HG03469 (cell line): Measurements from ENCODE around the gene OR1J4.
"Not testable (repeated sequence)": the region's sequence is repeated elsewhere in the genome, so short reads cannot be mapped to it uniquely, and the experiment has no call there.

ENCODE experiments used
- ATAC-seq: cut with Tn5 transposase; IDR thresholded peaks from one replicate; pipeline ENCODE4 v1.9.1; 2021; ENCODE audit warnings: mild to moderate bottlenecking, moderate library complexity, moderate number of reproducible peaks; ENCODE audit not compliant: unreplicated experiment

OR1J4 gene, protein sequence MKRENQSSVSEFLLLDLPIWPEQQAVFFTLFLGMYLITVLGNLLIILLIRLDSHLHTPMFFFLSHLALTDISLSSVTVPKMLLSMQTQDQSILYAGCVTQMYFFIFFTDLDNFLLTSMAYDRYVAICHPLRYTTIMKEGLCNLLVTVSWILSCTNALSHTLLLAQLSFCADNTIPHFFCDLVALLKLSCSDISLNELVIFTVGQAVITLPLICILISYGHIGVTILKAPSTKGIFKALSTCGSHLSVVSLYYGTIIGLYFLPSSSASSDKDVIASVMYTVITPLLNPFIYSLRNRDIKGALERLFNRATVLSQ

DNA sequence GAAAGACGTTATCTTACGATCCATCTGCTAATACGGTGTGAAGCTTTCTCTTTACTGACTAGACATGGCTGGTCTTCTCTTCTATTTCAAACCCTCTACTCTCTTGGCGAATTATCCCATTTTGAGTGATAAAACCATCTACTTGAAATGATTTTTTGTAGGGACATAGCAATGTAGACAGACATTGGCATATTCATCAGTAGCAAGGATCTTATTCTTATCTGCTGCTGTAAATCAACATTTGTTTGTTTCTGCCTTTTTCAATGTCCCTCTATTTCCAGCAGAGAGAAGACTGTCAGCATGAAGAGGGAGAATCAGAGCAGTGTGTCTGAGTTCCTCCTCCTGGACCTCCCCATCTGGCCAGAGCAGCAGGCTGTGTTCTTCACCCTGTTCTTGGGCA lies at the start of gene OR1J4:
Gene OR1J4 (plus strand): TSS at position 301 of the 400 bp plus-strand sequence. CDS start 0 bp downstream, at position 301.
- no peak for ATAC-seq

DNA sequence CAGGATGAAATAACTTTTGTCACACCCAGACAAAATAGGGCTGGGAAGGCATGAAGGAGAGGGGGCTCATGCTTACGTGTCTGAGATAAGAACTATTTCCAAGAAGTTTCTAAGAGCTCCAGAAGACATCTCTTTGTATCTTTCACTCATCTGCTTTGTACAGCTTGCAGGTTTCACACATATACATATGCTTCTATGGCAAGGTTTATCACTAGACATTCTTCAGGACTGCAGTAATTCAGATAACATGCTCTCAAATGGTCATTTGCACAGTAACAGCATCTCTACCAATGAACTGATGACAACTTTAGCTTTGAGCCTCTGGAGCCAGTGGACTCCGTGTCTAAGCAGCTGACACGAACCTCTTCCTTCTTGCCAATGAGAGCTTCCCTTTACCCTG lies 44.4 kb upstream of the OR1J4 start:
- no peak for ATAC-seq

DNA sequence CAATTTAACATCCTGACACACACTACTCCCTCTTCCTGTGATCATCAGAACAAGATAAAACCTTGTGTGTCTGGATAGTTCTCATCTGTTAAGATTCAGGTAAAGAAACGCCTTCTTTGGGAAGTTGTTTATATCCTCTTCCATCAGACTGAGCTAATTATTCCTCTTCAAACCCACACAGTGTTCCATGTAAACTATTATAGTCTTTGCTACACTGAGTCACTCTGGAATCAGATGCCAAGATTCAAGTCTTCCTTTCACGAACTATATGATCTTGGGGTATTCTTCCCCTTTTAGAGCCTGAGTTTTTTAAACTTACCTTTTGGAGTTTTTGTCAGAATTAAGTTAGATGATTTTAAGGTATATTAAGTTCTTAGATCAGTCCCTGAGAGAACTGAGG lies 43.2 kb upstream of the OR1J4 start:
- no peak for ATAC-seq

DNA sequence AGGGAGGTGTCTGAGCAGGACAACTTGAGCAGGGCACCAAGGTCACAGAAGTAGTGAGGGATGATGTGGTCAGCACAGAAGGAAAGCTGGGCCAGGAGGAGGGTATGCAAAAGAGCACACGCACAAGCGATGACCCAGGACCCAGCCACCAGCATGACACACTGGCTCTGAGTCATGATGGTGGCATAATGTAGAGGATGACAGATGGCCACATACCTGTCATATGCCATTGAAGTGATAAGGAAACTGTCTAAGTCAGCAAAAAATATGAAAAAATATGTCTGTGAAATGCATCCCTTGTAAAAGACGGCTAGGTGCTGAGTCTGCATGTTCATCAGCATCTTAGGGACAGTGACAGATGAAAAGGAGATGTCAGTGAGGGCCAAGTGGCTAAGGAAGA lies 41.6 kb upstream of the OR1J4 start:
- ATAC-seq: no peak

DNA sequence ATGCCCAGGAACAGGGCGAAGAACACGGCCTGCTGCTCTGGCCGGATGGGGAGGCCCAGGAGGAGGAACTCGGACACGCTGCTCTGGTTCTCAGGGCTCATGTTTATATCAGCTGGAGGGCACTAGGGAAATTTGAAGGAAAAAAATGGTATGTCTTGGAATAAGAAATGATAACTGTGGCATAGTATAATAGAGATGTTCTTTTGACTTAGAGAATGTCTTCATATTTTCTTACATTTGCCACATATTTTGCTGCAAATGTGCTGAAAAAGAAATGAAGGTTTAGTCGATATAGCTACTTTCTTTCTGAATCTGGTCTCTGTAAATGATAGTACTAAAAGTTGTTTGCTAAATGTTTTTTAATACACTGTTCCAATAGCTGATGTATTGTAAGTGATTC lies 41.1 kb upstream of the OR1J4 start, which contains the start of gene OR1J1:
Gene OR1J1 (minus strand): TSS at position 101 of the 400 bp plus-strand sequence. CDS start 0 bp downstream, at position 101.
- ATAC-seq: no peak

DNA sequence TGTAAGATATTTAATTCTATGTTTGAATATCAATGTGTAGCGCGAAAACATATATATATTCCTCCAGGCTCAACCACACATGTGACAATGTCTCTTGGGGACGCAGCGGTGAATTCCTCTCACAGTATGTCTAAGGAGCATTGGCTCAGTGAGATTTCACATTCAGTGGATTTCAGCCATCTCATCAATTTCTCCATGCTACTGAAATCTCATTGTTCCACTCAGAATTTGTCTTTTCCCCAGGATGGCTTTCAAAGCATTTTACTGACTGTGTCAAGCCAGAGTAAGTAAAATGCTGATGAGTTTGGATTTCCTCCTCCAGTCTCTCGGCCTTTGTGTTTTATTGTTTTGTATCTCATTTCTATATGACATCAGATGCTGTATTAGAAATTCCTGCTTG lies 39.9 kb upstream of the OR1J4 start:
- ATAC-seq: no peak

DNA sequence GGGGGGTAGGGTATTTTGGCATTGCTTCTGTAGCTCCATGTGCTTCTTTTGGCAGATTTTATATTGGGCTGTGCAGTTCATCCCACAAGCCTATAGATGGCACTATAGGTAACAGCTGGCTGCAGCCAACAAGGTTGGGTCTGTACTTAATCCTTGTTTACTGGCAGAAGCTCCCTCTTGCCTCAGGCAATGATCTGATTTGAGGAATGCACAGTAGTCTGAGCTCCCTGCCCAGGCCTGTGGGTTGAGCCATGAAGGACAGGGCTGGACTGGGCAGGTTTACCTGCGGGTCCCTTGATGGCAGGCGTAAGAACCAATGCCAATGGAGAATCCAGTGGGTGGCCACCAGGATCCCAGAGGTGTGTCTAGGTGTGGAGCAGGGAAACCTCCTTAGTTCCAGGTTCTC lies 20.1 kb upstream of the OR1J4 start:
- ATAC-seq: no peak

DNA sequence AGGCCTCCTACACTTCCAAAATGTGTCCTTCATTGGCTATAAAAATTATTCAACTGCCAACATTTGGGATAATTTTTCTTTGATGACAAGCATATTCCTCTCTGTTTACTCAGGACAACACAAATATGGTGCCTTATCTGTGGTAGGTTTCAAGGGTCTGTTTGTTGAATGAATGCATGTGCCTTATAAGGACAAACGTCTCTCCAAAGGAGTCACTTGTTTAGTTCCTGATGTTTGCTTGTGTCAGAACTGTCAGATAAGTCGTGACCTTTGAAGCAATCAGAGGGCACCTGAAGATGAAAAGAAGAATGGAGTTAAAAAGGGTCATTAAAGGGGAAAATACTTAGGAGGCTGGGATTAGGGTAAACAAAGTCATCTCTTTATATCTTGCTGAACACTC lies 12.0 kb upstream of the OR1J4 start:
- ATAC-seq: no peak

DNA sequence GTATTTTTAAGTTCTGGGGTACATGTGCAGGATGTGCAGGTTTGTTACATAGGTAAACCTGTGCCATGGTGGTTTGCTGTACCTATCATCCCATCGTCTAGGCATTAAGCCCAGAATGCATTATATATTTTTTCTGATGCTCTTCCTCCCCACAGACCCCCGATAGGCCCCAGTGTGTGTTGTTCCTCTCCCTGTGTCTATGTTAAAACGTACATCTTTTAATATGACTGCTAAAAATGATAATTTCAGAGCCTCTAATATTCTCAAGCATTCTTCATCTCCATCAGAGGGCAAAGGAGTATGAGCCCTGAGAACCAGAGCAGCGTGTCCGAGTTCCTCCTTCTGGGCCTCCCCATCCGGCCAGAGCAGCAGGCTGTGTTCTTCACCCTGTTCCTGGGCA lies 8.4 kb upstream of the OR1J4 start, which contains the start of gene OR1J2:
Gene OR1J2 (plus strand): TSS at position 301 of the 400 bp plus-strand sequence. CDS start 0 bp downstream, at position 301.
- ATAC-seq: no peak

DNA sequence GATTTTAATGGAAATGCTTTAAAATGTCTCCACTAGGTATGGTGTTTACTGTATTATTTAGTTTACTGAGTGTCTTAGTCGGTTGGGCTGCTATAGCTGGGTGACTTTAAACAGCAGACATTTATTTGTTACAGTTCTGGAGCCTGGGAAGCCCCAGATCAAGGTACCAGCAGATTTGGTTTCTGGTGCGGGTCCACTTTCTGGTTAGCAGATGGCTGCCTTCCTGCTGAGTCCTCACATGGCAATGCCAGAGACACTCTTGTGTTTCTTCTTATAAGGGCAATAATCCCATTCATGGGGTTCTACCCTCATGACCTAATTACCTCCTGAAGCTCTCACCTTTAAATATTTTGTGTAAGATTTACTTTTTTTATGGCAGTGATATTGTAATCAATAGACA lies 715 bp upstream of the OR1J4 start:
- no peak for ATAC-seq

DNA sequence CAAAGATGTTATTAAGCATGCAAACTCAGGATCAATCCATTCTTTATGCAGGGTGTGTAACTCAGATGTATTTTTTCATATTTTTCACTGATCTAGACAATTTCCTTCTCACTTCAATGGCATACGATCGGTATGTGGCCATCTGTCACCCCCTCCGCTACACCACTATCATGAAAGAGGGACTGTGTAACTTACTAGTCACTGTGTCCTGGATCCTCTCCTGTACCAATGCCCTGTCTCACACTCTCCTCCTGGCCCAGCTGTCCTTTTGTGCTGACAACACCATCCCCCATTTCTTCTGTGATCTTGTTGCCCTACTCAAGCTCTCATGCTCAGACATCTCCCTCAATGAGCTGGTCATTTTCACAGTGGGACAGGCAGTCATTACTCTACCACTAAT lies 435 bp downstream of the OR1J4 start:
- no peak for ATAC-seq

DNA sequence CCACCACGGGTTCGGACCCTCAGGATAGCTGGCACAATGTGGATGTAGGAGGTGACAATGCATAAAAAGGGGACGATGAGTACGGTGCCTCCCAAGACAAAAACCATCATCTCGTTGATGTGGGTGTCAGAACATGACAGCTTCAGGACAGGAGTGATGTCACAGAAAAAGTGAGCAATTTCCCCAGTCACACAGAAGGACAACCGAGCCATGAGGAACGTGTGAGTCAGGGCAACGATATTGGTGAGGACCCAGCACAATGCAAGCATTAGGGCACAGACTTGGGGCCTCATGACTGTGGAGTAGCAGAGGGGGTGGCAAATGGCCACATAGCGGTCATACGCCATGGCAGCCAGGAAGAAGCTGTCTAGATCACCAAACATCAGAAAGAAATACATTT lies 7.7 kb downstream of the OR1J4 start:
- no peak for ATAC-seq

DNA sequence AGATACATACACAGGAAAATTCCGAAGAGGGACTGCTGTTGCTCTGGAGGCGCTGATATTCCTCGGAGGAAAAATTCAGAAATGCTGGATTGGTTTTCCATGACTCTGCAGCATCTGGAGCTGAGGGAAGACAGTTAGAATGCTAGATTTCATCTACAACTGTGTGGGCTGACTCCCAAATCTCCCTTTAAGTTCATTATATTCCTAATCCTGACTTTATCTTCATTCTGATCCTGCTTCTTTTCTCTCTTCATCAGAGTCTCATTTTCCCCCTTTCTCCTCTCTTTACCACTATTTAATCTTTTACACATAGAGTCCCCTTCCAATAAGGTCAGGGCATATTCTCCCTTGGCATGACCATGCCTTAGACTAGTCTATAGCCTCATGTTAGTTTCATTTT lies 8.3 kb downstream of the OR1J4 start, which contains the start of gene OR1N1:
Gene OR1N1 (minus strand): TSS at position 101 of the 400 bp plus-strand sequence. CDS start 0 bp downstream, at position 101.
- ATAC-seq: no peak

DNA sequence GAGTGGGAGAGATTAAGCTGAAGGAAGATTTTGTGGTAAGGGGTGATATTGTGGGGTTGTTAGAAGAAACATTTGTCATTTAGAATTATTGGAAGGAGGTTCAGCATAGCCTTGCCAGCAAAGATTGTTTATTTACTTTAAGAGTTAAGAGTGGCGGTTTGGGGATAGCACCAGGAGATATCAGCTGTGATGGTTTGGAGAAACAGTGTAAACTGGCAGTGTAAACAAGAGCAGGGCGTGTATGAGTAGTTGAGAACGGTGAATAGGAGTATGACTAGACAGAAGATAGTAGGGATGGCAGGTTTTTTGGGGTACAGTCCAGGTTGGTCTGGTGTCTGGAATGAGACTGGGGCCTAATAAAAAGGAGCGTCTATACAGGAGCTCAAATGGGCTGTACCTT lies 12.2 kb downstream of the OR1J4 start:
- ATAC-seq: not testable (repeated sequence)

DNA sequence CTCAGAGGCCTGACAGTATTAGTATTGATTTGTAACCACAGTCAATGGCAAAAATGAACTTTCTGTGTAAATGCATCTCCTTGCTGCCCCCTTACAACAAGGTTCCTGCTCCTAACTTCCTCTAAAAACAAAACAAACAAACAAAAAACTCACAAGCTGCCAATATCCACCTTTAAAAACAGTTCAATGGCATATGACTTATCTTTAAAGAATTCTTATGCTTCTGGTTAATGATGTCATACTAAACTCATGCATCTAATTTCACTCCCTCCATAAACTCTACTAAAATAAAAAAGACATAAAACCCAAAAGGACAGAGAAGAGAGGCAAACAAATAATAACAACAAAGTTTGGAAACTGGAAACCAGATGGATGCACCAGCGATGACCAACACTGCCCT lies 17.2 kb downstream of the OR1J4 start:
- ATAC-seq: no peak

DNA sequence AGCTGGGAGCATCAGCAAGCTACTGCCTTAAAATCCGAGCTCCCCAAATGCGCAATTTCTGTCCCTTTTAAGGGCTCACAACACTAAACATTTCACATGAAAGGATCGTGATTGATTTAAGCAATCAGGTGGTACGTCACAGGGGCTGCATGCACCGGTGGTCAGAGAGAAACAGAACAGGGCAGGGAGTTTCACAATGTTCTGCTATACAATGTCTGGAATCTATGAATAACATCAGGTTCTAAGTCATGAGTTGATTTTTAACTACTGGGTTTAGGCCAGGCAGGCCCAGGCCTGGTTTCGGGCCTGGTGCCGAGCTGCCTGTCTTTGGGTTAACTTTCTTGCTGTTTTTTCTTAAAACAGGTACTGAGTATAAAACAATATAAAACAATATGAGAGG lies 18.1 kb downstream of the OR1J4 start:
- ATAC-seq: not testable (repeated sequence)

DNA sequence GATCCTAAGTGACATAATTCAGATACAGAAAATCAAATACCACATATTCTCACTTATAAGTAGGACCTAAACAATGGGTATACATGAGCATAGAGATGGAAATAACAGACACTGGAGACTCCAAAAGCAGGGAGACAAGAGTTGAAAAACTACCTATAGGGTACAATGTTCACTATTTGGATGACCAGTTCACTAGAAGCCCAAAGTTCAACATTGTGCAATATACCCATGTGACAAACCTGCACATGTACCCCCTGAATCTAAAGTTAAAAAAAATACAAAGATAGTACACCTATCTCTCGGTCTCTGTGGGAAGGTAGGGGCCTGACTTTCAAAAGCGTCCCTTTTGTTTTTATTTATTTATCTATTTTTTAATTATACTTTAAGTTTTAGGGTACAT lies 19.8 kb downstream of the OR1J4 start:
- ATAC-seq: no peak

DNA sequence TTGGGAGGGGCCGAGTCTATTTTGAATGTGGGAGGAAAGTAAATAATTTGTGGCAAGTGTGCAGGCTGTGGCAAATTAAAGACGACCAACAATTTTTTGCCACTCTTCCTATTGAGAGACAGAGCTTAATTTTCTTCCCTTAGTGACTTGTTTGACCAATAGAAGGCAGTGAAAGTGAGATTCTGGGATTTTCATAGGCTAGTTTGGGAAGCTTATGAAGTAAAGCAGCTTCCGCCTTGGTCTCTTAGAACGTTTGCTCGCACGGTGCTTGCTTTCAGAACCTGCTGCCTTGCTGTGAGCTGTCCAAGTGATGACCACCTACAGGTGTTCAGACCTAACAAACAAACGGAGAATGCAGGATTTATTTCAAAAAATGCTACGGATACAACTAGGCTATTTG lies 27.3 kb downstream of the OR1J4 start:
- ATAC-seq: no peak

DNA sequence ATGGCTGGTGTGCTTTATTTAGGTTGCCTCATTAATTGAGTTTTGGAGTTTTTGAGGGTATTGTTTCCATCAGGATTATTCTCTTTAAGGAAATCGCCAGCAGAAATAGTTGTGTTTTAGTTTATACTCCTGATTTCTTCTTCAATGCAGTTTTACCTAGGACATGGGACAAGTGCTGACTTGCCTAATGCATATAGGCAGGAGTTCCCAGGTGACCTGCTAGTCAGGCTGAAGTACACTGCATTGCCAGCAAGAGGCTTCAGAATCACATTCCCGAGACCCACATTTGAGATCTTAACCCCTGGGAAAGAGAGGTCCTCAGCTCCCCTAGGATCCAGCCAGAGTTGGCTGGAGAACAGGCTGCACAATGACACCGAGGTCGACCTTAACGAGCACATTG lies 32.4 kb downstream of the OR1J4 start:
- ATAC-seq: no peak

DNA sequence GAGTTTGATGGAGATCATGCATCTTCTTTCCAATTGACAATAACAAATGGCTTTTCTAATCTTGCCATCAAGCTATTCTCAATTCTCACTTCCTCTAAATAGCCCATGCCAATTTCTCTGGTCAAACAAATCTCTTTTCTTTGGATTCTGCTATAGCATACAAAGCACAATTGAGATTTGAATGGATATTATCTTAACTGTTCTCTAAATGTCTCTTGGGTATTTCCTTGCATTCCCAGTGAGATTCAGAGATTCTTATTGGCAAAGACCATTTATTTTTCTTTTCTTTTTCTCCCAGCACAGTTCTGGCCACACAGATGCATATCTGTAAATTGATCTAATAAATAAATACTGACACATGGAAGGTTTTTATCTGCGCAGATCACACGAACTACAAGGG lies 33.9 kb downstream of the OR1J4 start, which contains the start of gene OR1N2:
Gene OR1N2 (plus strand): TSS at position 301 of the 400 bp plus-strand sequence. CDS start 100 bp downstream, outside the sequence.
- no peak for ATAC-seq

DNA sequence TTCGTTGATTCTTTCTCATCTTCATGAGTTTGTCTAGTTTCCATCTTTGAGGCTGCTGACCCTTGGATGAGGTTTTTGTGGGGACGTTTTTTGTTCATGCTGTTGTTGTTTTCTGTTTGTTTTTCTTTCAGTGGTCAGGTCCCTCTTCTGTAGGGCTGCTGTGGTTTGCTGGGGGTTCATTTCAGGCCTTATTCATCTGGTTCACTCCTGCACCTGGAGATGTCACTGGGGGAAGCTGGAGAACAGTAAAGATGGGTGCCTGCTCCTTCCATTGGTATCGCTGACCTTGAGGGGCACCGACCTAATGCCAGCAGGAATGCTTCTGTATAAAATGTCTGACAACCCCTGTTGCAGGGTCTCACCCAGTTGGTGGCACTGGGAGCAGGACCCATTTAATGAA lies 42.5 kb downstream of the OR1J4 start:
- ATAC-seq: no peak

DNA sequence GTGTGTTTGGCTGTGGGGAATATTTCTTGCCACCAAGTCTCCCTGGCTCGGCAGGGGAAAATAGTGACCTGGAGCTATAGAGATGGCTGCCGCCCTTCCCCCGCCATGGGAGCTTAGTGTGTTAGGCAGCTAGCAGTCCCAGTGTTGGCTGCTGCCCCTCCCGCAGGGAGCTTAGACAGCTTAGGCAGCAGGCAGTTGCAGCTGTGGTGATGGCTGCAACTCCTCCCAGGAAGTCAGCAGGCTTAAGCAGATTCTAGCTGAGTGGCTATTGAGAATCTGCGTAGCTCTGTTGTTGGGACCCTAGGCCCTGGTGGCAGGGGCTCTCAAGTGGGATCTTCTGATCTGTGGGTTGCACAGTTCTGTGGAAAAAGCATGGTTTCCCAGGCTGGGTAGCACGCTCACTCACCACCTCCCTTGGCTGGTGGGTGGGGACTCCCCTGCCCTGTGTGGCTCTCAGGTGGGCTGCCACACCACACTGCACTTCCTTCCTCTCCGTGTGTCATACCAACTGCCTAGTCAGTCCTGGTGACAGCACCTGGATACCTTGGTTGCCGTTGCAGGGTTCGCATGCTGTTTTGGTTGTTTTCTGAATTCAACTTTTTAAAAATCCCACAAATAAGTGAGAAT lies 43.3 kb downstream of the OR1J4 start:
- ATAC-seq: no peak
